Esophagus squamous epithelium (tissue), 4 donors: ENCODE results near the gene INPP5D.

ENCODE experiments used
- POLR2A ChIP-seq, 4 donors: fragments of 450-650 bp; IDR thresholded peaks; one replicate each; pipeline ENCODE4 v1.6.1; 2017; ENCODE audit warnings: antibody characterized with exemption in 4 of 4, mild to moderate bottlenecking in 4 of 4, moderate library complexity in 3 of 4
- TF ChIP-seq, protein P1 (sequence below), 6 experiments: fragments of 450-650 bp in 4 of 6; fragments of 200-600 bp in 2 of 6; sonication (generic) in 2 of 6; IDR thresholded peaks; one replicate each; pipeline ENCODE4 v1.5.1; 2016 to 2019; ENCODE audit warnings: antibody characterized with exemption in 6 of 6, mild to moderate bottlenecking in 4 of 6, moderate library complexity in 4 of 6

DNA sequence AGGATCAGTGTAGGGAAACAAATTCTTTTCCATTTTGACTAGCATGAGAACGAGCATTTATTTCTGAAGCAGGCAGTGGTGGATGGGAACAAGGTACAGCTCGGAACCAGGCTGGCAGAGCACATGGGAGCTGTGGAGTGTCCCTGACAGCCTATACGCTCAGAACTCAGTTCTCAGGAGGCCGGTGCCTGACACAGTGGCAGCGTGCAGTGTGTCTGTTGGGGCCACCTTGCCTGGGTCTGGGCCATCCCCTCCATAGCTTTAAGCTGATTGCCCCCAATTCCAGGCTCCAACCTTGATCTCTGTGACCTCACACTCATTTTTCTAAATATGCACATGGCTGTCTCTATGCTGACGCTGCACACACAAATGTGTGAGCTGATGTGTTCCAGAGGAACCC lies 136.9 kb downstream of the INPP5D start:
- TF ChIP-seq, protein P1, sequence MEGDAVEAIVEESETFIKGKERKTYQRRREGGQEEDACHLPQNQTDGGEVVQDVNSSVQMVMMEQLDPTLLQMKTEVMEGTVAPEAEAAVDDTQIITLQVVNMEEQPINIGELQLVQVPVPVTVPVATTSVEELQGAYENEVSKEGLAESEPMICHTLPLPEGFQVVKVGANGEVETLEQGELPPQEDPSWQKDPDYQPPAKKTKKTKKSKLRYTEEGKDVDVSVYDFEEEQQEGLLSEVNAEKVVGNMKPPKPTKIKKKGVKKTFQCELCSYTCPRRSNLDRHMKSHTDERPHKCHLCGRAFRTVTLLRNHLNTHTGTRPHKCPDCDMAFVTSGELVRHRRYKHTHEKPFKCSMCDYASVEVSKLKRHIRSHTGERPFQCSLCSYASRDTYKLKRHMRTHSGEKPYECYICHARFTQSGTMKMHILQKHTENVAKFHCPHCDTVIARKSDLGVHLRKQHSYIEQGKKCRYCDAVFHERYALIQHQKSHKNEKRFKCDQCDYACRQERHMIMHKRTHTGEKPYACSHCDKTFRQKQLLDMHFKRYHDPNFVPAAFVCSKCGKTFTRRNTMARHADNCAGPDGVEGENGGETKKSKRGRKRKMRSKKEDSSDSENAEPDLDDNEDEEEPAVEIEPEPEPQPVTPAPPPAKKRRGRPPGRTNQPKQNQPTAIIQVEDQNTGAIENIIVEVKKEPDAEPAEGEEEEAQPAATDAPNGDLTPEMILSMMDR (IDR thresholded peaks at IDR 0.05) = no peak
- TF ChIP-seq POLR2A (IDR thresholded peaks at IDR 0.05) = no peak
